Uterus (tissue), 2 donors: ENCODE measurements around the gene TEC.

Source experiments
- CTCF ChIP-seq, 4 experiments: fragments of 200-600 bp in 2 of 4; fragments of 450-650 bp in 2 of 4; sonication (generic) in 2 of 4; IDR thresholded peaks; one replicate each; pipeline ENCODE4 v1.5.1; 2016 to 2019; ENCODE audit warnings: antibody characterized with exemption in 4 of 4, mild to moderate bottlenecking in 2 of 4, moderate library complexity in 1 of 4
- POLR2A ChIP-seq, 2 donors: fragments of 450-650 bp; IDR thresholded peaks; one replicate each; pipeline ENCODE4 v1.6.1; 2016; ENCODE audit warnings: antibody characterized with exemption in 2 of 2, mild to moderate bottlenecking in 1 of 2, moderate library complexity in 1 of 2

GRCh38 chr4:48167538-48168263 is 101.9 kb downstream of the TEC start:
- no peak for TF ChIP-seq POLR2A (IDR thresholded peaks at IDR 0.05)
- no peak for TF ChIP-seq CTCF (IDR thresholded peaks at IDR 0.05)
